OCI-LY7 (cell line): ENCODE results near the gene ABI3BP.

Source experiments
- CTCF ChIP-seq: fragments of 200-600 bp; sonication (generic); conservative IDR thresholded peaks from 2 replicates; pipeline ENCODE4 v1.5.1; 2014; ENCODE audit warnings: mild to moderate bottlenecking, antibody characterized with exemption, low read length, moderate library complexity, mixed read lengths
- EZH2phosphoT487 ChIP-seq: fragments of 200-600 bp; sonication (generic); IDR thresholded peaks from 2 replicates; pipeline ENCODE4 v1.6.1; 2018; ENCODE audit warnings: low read depth, borderline replicate concordance, mild to moderate bottlenecking, mixed run types, antibody characterized with exemption, low read length, moderate library complexity, mixed read lengths

- TF ChIP-seq CTCF (no peak), EZH2phosphoT487 (no peak)
Observed at GRCh38 chr3:100717637-100718487, 275.4 kb downstream of the ABI3BP start.
